Measurements from ENCODE around the gene PRPF6. TPM values are rescaled to one million over a fixed set of nuclear protein-coding genes. Genes with fewer than 3 reads are reported as not detected.

The PRPF6 gene
- total RNA-seq, 2 experiments from 2014 or later, result 45.1 to 73.7 TPM

- POLR2A ChIA-PET, result no interaction called here
- H4K20me1 ChIP-seq (ENCODE audit: insufficient read depth, low read length), result no peaks in the 10 kb centered on the region
These were observed 33.1 kb upstream of the PRPF6 start for GRCh38 chr20:63947638-63948456.

GRCh38 chr20:63950701-63951397 lies 30.1 kb upstream of the PRPF6 start:
- no TSS peak for BruUV-seq (replicated peaks)
- Histone ChIP-seq H3K27ac (ENCODE audit: low read depth, low read length, poor library complexity, severe bottlenecking) (no peak overlapping the region), H3K4me2 (ENCODE audit: low read length) (no peak overlapping the region), H3K4me3 (ENCODE audit: low read depth, low read length, poor library complexity, severe bottlenecking) (no peak overlapping the region), H3K9me2 (ENCODE audit: insufficient read depth, low read length) (no peaks in the 10 kb centered on the region), H3K36me3 (ENCODE audit: insufficient read depth, low read length) (peaks cover under 1% of the 10 kb centered on the region), H2AFZ (ENCODE audit: low read length) (no peak overlapping the region), H4K20me1 (ENCODE audit: insufficient read depth, low read length) (no peaks in the 10 kb centered on the region), H3K9me3 (ENCODE audit: low read length) (no peaks in the 10 kb centered on the region), H3K79me2 (ENCODE audit: insufficient read depth, low read depth, low read length) (peaks cover 38% of the 10 kb centered on the region; the same call in 1 of the 2 replicates), H3K4me1 (ENCODE audit: insufficient read depth, low read length, poor library complexity, severe bottlenecking) (peaks cover 28% of the 10 kb centered on the region)
- intact Hi-C loops (cut with micrococcal nuclease; ENCODE audit: unreplicated experiment), result no loop called here
- POLR2A ChIA-PET, result no interaction called here
- DNase-seq (ENCODE audit: low spot score), result no peak
- CTCF ChIA-PET (ENCODE audit: unreplicated experiment), result no interaction called here
- TF ChIP-seq CTCF (conservative IDR thresholded peaks at IDR 0.05; ENCODE audit: low read length) (no peak), EZH2phosphoT487 (IDR thresholded peaks at IDR 0.05; ENCODE audit: borderline replicate concordance, low read depth, low read length) (no peak)

More at GRCh38 chr20:63947638-63948456, 33.1 kb upstream of the PRPF6 start:
- Histone ChIP-seq H3K4me1 (ENCODE audit: insufficient read depth, low read length, poor library complexity, severe bottlenecking) (peaks cover 20% of the 10 kb centered on the region), H3K27ac (ENCODE audit: low read depth, low read length, poor library complexity, severe bottlenecking) (no peak overlapping the region), H3K79me2 (ENCODE audit: insufficient read depth, low read depth, low read length) (peaks cover 16% of the 10 kb centered on the region; the same call in 1 of the 2 replicates), H3K4me3 (ENCODE audit: low read depth, low read length, poor library complexity, severe bottlenecking) (no peak overlapping the region), H3K36me3 (ENCODE audit: insufficient read depth, low read length) (peaks cover 31% of the 10 kb centered on the region; the same call in 1 of the 2 replicates), H3K9me3 (ENCODE audit: low read length) (no peaks in the 10 kb centered on the region), H3K9me2 (ENCODE audit: insufficient read depth, low read length) (no peaks in the 10 kb centered on the region), H2AFZ (ENCODE audit: low read length) (no peak overlapping the region), H3K4me2 (ENCODE audit: low read length) (no peak overlapping the region)
- no peak for TF ChIP-seq CTCF (conservative IDR thresholded peaks at IDR 0.05; ENCODE audit: low read length)
- no peak for TF ChIP-seq EZH2phosphoT487 (IDR thresholded peaks at IDR 0.05; ENCODE audit: borderline replicate concordance, low read depth, low read length)
- intact Hi-C loops (cut with micrococcal nuclease; ENCODE audit: unreplicated experiment), result no loop called here
- DNase-seq (ENCODE audit: low spot score), result no peak
- CTCF ChIA-PET (ENCODE audit: unreplicated experiment), result no interaction called here
- BruUV-seq (replicated peaks), result no TSS peak
